ENCODE measurements around the gene IDS.

The IDS gene

DNA sequence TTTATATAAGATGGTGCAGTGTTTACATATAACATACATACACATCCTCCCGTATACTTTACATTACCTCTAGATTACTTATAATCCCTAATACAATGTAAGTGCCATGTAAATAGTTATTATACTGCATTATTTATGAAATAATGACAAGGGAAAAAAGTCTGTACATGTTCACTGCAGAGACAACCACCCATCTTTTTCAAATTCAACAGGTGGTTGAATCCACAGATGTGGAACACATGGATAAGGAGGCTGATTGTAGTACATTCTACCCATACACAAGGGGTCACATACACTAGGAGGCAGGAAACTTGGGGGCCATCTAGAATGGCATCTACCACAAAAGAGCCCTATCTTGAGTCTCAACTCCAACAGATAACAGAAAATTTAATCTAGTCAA, 3.4 kb upstream of the IDS start:
- TF ChIP-seq FOXP2 (optimal IDR thresholded peaks at IDR 0.05; ENCODE audit: borderline replicate concordance, extremely low read depth, extremely low read length, insufficient read depth) (no peak), POLR2AphosphoS5 (IDR thresholded peaks at IDR 0.05; ENCODE audit: low read depth, low read length) (no peak), SIN3A (IDR thresholded peaks at IDR 0.05; ENCODE audit: borderline replicate concordance, insufficient read depth, low read length) (no peak), TAF1 (IDR thresholded peaks at IDR 0.05; ENCODE audit: borderline replicate concordance, insufficient read depth, low read length) (no peak)
- TF ChIP-seq, protein P1, sequence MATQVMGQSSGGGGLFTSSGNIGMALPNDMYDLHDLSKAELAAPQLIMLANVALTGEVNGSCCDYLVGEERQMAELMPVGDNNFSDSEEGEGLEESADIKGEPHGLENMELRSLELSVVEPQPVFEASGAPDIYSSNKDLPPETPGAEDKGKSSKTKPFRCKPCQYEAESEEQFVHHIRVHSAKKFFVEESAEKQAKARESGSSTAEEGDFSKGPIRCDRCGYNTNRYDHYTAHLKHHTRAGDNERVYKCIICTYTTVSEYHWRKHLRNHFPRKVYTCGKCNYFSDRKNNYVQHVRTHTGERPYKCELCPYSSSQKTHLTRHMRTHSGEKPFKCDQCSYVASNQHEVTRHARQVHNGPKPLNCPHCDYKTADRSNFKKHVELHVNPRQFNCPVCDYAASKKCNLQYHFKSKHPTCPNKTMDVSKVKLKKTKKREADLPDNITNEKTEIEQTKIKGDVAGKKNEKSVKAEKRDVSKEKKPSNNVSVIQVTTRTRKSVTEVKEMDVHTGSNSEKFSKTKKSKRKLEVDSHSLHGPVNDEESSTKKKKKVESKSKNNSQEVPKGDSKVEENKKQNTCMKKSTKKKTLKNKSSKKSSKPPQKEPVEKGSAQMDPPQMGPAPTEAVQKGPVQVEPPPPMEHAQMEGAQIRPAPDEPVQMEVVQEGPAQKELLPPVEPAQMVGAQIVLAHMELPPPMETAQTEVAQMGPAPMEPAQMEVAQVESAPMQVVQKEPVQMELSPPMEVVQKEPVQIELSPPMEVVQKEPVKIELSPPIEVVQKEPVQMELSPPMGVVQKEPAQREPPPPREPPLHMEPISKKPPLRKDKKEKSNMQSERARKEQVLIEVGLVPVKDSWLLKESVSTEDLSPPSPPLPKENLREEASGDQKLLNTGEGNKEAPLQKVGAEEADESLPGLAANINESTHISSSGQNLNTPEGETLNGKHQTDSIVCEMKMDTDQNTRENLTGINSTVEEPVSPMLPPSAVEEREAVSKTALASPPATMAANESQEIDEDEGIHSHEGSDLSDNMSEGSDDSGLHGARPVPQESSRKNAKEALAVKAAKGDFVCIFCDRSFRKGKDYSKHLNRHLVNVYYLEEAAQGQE (IDR thresholded peaks at IDR 0.05; ENCODE audit: insufficient read depth in 1 of 2, low read depth in 2 of 2, low read length in 2 of 2) = no peak

DNA sequence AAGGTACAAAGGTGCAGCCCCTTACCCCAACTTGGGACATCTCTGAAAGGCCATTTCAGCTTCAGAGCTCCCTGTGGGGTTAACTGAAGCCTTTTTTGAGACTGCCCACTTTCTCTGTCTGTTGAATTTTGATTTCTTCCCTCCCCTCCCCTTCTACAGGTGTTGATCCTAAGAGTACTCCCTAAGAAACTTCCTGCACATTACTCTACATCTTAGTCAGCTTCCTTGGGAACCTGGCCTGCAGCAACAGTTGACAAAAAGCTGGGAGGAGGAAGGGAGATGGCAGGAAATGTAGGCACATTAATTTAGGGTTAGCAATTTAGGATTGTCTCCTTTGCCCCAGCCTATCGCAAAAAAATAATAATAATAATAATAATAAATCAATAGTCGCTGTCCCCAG, 1.2 kb upstream of the IDS start:
- TF ChIP-seq SIN3A (IDR thresholded peaks at IDR 0.05; ENCODE audit: borderline replicate concordance, insufficient read depth, low read length) (no peak), TAF1 (IDR thresholded peaks at IDR 0.05; ENCODE audit: borderline replicate concordance, insufficient read depth, low read length) (no peak), POLR2AphosphoS5 (IDR thresholded peaks at IDR 0.05; ENCODE audit: low read depth, low read length) (no peak), FOXP2 (optimal IDR thresholded peaks at IDR 0.05; ENCODE audit: borderline replicate concordance, extremely low read depth, extremely low read length, insufficient read depth) (no peak)
- TF ChIP-seq, protein P1 (IDR thresholded peaks at IDR 0.05; ENCODE audit: insufficient read depth in 1 of 2, low read depth in 2 of 2, low read length in 2 of 2) = no peak

- TF ChIP-seq POLR2AphosphoS5 (IDR thresholded peaks at IDR 0.05; ENCODE audit: low read depth, low read length) = no peak
- TF ChIP-seq FOXP2 (optimal IDR thresholded peaks at IDR 0.05; ENCODE audit: borderline replicate concordance, extremely low read depth, extremely low read length, insufficient read depth) = no peak
- TF ChIP-seq, protein P1 (IDR thresholded peaks at IDR 0.05; ENCODE audit: insufficient read depth in 1 of 2, low read depth in 2 of 2, low read length in 2 of 2) = no peak
- no peak for TF ChIP-seq SIN3A (IDR thresholded peaks at IDR 0.05; ENCODE audit: borderline replicate concordance, insufficient read depth, low read length)
- no peak for TF ChIP-seq TAF1 (IDR thresholded peaks at IDR 0.05; ENCODE audit: borderline replicate concordance, insufficient read depth, low read length)
Measured at GRCh38 chrX:149505671-149506070, 565 bp upstream of the IDS start.

DNA sequence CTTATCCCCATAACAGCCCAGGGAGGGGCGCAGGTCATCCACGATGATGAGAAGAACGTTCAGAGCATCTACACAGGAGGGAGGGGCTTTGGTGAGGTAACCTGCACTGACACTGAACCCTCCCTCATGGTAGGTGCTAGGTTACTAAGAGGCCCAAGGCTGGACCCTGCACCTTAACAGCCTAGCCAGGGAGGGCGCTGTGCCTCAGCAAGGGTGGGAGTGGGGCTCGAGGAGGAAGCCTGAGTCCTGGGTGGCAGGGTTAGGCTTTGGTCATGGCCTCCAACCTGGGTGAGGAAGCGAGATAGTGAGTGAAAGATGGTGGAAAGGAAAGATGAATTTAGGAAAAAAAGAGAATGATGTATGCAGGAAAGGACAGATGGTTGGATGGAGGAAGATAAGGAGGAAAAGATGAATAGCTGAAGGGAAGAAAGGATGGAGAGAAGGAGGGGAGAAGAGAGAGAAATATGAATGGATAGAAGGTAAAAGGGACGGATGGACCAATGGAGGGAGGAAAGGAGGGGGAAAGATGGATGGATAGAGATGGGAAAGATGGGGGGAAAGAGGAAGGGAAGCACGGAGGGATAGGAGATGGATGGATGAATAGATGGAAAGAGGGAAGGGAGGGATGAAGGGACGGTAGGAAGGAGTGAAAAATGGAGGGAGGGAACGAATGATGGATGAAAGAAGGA, 736 bp downstream of the IDS start:
- no peak for TF ChIP-seq TAF1 (IDR thresholded peaks at IDR 0.05; ENCODE audit: borderline replicate concordance, insufficient read depth, low read length)
- TF ChIP-seq FOXP2 (optimal IDR thresholded peaks at IDR 0.05; ENCODE audit: borderline replicate concordance, extremely low read depth, extremely low read length, insufficient read depth) = no peak
- no peak for TF ChIP-seq POLR2AphosphoS5 (IDR thresholded peaks at IDR 0.05; ENCODE audit: low read depth, low read length)
- TF ChIP-seq, protein P1 (IDR thresholded peaks at IDR 0.05; ENCODE audit: insufficient read depth in 1 of 2, low read depth in 2 of 2, low read length in 2 of 2) = no peak
- no peak for TF ChIP-seq SIN3A (IDR thresholded peaks at IDR 0.05; ENCODE audit: borderline replicate concordance, insufficient read depth, low read length)

Data from PFSK-1 (cell line).